ENCODE measurements around the gene GRK1.

The GRK1 gene

DNA sequence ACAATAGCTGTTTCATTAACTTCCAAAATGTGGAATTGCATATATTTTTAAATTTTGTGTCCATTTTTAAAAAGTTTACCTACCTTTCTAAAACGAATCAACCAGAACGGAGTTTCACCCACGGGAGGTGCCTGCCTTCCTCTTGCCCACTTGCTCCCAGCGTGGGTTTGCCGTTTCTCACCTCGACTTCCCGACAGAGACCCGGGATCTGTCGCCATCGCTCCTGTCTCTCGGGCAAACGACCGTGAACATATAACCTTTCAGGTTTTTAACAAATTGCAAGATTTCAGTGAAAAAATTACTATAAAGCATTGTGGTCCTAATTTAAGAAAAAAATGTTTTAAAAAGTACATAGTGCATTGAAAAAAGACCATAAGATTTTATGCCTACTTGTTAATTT lies 96.2 kb downstream of the GRK1 start:
- no peak for DNase-seq

GRCh38 chr13:113763961-113764792 lies 97.2 kb downstream of the GRK1 start:
- no peak for DNase-seq

- DNase-seq: no peak
These were observed 98.0 kb downstream of the GRK1 start for GRCh38 chr13:113764793-113765563.

- DNase-seq: no peak
These were observed 98.5 kb downstream of the GRK1 start for GRCh38 chr13:113765564-113765910.

GRCh38 chr13:113766035-113766800 lies 99.2 kb downstream of the GRK1 start:
- no peak for DNase-seq

DNA sequence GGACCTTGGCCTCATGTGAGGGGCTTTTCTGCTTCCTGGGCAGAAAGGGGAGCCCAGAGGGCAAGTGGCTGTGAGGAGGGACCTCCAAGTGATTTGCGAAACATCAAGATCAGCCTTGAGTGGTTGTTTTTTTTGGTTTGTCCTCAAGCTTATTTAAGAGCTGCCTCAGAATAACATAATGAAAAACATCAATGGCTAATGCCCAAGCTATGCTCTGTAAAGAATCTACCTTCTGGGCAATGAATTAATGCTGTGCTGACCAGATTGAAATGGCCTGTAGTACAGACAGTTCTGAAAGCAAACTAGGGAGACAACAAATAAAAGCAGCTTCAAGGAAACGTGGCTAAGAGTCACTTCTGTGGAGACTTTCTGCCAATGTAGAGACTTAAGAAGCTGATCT lies 100.3 kb downstream of the GRK1 start:
- DNase-seq: no peak

DNA sequence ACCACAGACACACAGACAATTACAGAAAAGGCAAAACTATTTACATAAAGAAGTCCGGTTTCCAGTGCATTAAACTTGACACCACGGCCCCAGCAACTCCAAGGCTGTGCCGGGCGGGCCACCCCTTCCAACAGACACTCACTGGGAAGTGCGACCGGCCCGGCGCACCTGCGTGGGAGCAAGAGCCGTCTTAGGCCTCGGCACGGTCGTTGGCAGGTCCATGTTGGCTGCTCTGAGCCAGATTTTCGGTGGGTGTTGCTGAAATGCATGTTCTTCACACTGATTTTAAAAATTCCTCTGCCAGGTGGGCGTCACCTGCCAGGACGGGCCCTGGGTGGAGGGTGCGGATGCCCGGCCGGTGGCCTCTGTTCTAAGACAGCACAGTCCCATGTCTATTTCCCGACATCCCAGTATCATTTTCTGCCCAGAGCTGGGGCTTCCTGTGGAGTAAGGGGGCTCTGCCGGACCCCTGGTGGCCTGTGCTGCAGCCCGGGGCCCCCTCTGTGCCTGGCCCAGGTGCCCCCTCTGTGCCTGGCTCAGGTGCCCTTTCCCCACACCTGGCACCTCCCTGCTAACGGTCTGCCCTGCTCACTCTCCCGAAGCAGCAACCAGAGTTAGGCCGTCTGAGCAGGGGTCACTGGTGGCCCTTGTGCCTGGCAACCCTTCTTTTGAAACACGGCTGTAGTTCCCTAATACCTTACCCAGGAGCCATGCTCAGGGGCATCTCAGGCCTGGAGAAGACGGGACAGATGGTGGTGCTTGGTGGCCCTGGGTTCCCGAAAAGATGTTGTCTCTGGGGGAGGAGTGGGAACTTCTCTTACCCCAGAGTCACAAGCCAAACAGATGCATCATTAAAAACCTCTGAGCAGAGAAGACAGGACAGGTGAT lies 101.2 kb downstream of the GRK1 start:
- DNase-seq: no peak

GRCh38 chr13:113769106-113769505 lies 102.1 kb downstream of the GRK1 start:
- no peak for DNase-seq

DNA sequence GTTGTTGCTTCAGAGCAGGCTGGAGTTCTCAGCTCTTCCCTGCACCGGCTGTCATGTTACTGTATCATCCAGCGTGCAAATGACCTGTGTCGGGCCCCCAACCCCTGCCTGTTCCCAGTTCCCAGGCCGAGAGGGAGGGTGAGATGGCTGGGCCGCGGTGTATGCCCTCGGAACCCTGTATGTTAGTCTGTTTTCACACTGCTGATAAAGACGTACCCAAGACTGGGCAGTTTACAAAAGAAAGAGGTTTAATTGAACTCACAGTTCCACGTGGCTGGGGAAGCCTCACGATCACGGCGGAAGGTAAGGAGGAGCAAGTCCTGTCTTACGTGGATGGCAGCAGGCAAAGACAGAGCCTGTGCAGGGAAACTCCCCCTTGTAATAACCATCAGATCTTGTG lies 102.9 kb downstream of the GRK1 start:
- DNase-seq: no peak

DNA sequence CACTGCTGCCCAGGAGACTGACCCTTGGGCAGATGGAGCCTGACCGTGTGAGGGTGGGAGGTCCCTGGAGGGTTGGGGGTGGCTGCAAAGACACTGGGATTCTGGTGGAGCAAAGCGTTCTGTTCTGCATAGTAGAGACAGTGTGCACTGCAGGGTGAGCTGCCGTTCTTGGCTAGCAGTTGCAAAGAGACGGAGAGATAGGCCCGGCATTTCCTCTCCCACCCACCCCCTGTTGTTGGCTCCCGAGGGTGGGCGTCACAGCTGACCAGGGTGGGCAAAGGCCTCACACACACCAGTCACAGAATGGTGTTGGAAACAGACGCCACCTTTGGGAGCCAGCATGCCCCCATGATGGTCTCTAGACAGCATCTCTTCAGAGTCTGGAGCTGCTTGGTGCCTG lies 103.4 kb downstream of the GRK1 start:
- DNase-seq: no peak

GRCh38 chr13:113770937-113771336 lies 103.9 kb downstream of the GRK1 start:
- DNase-seq: no peak

DNA sequence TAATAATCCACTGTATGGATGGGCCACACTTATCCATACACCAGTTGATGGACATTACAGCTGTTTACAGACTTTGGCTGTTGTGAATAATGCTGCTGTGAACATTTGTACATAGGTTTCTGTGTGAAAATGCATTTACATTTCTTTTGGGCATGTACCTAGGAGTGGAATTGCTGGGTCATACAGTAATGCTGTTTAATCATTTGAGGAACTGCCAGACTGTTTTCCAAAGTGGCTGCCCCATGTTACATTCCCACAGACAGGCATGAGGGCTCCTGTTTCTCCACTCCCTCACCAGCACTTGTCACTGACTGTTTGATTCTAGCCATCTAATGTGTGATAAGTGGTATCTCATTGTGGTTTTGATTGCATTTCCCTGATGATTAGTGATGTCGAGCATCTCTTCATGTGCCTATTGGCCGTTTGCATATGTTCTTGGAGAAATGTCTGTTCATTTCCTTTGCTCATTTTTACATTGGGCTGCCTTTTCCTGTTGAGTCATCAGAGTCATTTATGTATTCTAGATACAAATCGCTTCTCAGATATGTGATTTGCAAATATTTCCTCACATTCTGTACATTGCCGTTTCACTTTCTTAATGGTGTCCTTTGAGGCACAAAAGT lies 104.8 kb downstream of the GRK1 start:
- DNase-seq: no peak

- DNase-seq: no peak
These were observed 107.4 kb downstream of the GRK1 start for GRCh38 chr13:113774177-113775107.

- DNase-seq: no peak
These were observed 108.6 kb downstream of the GRK1 start for GRCh38 chr13:113775451-113776145.

- DNase-seq: no peak
These were observed 109.5 kb downstream of the GRK1 start for GRCh38 chr13:113776231-113777125.

- DNase-seq: peak in 3 of 4 experiments; percentile 12 to 41 (median 21)
These were observed 110.6 kb downstream of the GRK1 start for GRCh38 chr13:113777311-113778260.

GRCh38 chr13:113781571-113781970 lies 114.6 kb downstream of the GRK1 start:
- no peak for DNase-seq

DNA sequence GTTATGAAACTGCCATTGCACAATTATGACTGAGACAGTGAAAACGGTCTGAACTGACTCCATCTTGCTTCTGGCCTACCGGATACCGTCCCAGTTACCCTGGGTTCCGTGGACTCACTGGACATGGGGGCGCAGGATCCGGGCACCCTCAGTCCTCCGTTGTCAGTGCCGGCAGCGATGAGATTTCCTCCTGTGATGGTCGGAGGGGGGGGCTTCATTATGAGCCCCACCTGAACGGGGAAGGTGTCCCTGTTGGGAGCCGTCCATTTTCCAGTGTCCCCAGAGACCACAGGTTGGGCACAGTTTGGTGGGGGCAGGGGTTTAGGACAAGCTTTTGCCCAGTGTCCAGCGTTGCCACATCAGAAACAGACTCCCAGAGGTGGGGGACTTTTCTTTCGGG lies 115.5 kb downstream of the GRK1 start:
- no peak for DNase-seq
